Mesenteric fat pad (tissue), 1 donor: Measurements from ENCODE around the gene EMSY. TPM values are rescaled to one million over a fixed set of nuclear protein-coding genes. Genes with fewer than 3 reads are reported as not detected.
"Not testable (repeated sequence)": the region's sequence is repeated elsewhere in the genome, so short reads cannot be mapped to it uniquely, and the experiment has no call there.

Source experiments
- DNase-seq: peaks from one replicate; pipeline ENCODE4 v3.0.0-alpha.2; 2020; ENCODE audit warnings: low spot score
- total RNA-seq: library from RNA; stranded (reverse); fragmentation: NEBNext Ultra II Directional; extraction: Animal tissue kit (Norgen Biotek cat#: 25700); gene quantifications from one replicate; pipeline ENCODE4 v1.2.1, GENCODE V29; 2021
- donor health status: DM: yes; HTN: yes; CAD: no.

The EMSY gene
- total RNA-seq, 1 donor from 2014 or later, result 15.4 TPM

DNA sequence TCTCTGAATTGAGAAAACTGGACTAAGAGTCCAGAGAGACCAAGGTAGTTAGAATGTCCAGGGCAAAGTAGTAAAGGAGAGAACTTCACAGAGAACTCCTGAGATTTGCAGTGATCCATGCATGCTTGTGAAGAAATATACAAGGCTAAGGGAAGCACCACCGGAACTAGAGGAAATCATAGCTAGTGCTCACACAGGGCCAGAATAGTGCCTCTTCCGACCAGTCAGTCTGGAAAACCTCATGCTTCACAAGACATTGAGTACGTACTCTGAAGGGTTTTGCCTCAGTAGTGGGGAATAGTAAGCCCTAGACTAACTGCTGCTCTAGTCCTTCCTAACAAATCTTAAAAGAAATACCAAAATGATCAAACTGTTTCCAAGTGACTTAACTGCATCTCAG is 117.7 kb downstream of the EMSY start:
- DNase-seq, result no peak

DNA sequence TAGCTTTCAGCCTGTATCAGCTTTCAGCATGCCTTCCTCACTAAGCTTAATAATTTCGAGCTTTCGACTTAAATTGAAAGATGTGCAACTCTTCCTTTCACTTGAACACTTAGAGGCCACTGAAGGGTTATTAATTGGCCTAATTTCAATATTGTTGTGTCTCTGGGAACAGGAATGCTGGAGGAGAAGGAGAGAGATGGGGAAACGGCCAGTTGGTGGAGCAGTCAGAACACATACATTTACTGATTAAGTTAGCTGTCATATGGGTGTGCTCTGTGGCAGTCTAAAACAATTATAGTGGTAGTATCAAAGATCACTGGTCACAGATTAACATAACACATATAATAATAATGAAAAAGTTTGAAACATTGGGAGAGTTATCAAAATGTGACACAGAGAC is 119.5 kb downstream of the EMSY start:
- DNase-seq, result no peak

DNA sequence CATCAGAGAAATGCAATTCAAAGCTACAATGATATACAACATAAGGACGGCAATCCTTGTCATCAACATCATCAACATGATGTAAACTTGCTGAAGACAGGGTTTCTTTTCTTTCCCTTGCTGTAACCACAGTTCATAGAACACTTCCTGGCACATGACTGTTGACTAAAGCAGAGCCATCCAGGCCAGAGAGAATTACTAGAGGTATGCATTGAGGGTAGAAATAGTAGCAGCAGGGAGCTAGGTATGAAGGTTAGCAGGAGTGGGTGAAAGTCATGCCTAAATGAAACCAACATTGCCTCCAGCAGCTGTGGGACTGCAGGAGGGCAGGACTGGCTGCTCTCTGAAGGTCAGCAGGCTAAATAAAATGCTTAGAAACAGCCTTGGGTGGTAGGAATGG is 122.0 kb downstream of the EMSY start:
- no peak for DNase-seq

DNA sequence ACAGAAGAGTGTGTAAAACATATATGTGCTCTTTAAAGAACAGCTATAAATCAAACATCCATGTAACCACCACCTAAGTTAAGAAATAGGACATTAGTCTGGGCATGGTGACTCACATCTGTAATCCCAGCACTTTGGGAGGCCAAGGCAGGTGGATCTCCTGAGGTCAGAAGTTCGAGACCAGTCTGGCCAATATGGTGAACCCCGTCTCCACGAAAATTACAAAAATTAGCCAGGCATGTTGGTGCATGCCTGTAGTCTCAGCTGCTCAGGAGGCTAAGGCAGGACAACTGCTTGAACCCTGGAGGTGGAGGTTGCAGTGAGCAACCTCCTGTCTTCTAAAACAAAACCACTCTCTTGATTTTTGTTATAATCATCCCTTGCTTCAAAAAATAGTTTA is 122.4 kb downstream of the EMSY start:
- no peak for DNase-seq

DNA sequence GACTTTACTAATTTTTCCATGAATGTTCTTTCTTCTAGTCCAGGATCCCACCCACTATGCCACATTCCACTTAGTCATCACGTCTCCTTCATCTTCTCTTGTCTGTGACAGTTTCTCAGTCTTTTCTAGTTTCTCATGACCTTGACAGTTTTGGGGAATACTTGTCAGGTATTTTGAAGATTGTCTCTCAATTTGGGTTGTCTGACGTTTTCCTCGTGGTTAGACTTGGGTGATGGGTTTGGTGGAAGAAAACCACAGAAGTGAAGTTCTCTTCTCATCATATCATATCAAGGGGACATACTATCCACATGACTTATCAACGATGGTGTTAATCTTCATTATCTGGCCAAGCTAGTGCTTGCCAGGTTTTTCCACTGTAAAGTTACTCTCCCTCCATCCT is 123.3 kb downstream of the EMSY start:
- DNase-seq, result no peak

DNA sequence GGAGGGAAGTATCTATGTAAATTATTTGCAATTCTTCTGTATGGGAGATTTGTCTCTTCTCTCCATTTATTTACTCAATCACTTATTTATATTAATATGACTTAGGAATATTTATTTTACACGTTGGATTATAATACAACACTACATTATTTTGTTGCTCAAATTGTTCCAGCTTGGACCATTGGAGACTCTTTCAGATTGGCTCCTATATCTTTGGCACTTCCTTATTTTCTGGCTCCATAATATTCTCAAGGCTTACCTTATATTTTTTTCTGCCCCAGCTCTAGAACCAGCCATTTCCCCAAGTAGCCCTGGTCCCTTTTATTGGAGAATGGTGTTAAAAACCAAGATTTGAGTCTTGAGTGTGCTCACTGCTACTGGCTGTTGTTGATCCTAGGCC is 123.8 kb downstream of the EMSY start:
- DNase-seq, result no peak

DNA sequence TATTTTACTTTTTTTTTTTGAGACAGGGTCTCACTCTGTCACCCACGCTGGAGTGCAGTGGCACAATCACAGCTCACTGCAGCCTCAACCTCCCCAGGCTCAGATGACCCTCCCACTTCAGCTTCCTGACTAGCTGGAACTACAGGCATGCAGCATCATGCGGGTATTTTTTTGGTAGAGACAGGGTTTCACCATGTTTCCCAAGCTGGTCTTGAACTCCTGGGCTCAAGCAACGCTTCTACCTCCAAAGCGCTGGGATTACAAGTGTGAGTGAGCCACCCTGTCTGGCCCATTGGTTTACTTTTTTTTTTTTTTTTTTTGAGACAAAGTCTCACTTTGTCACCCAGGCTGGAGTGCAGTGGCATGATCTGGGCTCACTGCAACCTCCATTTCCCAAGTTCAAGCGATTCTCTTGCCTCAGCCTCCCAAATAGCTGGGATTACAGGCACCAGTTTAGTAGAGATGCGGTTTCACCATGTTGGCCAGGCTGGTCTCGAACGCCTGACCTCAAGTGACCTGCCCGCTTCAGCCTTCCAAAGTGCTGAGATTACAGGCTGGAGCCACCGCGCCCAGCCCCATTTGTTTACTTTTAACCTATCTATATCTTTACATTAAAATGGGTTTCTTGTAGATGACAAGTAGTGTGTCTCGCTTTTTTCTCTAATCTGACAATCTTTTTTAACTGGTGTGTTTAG is 127.5 kb downstream of the EMSY start:
- not testable (repeated sequence) for DNase-seq

DNA sequence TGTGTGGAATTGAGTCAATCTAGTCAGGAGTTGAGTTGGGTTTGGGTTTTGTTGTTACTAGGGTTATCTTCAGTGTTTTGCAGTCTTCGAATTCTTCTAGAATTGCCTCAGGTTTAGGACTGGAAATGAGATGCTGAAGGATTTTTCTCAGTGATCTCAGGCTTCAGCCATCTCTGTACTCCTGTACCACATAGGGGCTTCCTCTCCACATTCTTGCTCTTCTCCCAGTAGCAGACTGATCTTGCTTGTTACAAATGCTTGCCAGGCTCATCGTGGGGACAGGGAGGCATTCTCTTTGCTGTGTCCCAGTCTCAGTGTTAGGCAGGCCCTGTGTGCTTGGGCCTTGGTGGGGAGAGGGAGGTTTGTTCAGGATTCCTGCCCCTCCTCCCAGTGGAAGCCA is 129.6 kb downstream of the EMSY start:
- DNase-seq, result no peak

DNA sequence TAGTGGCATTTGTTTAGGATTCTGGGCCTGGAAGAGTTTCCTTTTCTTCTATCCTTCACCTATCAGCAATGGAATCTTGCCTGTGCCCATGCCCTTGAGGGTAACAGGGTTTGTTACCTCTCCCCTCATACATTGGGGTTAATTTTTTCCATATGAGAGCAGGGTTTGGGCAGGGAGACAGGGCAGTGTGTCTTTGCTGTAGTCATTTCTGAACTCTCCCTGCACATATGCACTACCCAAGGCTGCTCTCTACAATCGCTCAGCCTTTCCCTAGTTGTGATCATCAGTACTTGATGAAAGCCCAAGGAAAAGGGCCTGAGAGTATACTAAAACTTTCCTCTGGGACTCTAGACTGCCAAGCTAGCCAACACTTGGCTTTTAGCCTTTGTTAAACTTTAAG is 130.1 kb downstream of the EMSY start:
- DNase-seq, result no peak

DNA sequence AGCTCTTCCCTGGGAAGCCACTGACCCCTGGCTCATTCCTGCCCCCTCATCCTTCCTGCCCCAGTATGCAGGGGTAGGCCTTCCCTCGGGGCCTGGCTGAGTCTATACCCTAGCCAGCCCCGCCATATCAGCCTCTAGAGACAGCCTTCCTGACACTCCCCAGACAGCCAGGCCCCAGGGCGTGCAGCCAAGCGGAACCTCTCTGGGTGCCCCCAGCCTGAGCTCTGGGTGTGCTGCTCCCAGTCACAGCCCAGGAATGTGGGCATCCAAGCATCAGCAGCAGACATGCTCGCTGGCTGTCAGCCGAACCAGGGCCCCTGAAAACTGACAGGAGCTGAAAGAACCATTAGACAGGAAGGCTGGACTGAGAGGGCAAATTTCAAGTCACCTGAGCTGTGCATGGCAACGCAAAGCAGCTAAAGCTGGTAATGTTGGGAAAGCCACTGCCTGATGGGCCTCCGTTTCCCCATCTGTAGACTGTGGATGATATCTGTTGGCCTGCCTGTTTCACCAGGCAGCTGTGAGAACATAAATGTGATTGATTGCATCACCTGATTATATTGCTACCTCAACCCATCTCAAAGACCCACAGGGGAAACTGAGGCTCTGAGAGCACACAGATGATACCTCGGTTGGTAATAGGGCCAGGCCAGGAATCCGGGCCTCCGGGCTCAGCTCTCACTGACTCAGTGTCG is 132.6 kb downstream of the EMSY start:
- no peak for DNase-seq

DNA sequence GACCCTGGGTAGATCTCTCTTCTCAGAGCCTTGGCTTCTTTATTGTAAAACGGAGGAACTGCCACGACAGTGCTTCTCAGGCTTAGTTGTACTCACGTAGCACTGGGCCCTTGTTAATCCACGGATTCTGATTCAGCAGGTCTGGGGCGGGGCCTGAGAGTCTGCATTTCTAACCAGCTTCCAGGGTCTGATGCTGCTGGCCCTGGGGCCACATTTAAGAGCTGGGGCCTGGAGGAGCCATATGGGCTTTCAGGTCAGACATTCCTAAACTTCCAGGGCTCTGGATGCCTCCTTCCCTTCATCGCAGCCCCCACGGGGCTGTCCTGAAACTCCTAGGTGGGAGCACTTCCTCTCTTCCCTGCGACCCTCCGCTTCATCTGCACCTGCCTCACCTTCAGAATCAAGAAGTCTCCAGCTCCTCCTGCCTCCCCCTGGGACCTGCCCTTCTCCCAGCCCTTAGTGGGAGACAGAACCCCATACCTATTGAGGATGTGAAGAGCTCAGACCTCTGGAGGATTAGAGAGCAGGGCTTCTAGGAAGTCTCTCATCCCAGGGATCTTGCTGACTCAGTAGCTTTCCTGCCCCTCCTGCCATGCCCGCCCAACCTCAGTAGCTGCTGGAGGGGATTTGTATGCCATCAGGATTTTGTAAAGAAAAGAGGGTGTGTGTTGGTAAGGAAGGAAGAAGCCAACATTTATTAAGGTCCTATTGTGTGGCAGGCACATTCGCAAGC is 133.3 kb downstream of the EMSY start:
- DNase-seq, result no peak

DNA sequence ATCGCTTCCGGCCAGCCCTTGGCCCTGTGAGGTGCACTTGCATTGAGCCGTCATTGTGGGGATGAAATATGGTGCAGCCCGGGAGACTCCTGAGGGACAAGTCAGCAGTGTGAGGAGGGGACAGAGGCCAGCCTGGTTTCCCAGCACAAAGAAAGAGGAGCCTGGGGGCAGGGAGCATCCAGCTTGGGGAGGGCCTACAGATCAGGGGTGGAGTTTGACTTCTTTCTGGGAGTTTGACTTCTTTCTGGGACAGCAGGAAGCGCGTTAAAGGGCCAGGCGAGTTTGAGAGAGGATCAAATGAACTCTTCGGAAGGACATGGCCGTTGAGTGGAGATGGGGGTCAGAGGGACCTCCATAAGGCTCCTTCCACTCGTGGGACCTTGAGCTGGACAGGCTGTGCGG is 133.8 kb downstream of the EMSY start:
- DNase-seq, result no peak

DNA sequence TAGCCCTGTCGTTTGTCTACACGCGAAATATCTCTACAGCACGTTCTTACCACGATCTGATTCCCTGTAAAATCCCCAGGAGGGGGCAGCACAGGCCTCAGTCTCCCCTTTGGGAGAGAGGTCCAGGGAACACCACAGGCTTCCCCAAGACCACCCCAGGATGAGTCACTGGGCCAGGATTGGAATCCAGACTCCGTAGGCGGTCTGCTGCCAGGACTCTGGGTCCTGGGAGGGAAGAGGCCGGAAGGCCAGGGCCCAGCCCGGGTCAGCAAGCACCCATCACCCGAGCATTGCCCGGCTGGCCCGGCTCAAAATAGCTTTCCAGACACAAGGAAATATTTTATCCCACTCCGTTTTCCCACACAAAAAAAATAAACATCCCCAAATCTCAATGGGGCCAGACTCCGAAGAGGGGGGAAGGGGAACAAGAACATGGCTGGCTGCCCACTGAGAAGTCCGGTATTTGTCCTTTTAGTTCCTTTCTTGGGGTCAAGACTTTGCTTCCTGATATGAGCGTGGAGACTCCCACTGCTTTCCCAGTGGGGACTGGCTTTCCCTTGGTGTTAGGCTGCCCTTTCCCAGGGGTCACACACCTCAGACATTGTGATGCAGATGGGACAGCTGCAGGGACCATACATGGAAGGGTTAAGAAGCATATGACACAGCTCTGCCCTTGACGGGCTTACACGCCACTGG is 134.4 kb downstream of the EMSY start:
- no peak for DNase-seq

DNA sequence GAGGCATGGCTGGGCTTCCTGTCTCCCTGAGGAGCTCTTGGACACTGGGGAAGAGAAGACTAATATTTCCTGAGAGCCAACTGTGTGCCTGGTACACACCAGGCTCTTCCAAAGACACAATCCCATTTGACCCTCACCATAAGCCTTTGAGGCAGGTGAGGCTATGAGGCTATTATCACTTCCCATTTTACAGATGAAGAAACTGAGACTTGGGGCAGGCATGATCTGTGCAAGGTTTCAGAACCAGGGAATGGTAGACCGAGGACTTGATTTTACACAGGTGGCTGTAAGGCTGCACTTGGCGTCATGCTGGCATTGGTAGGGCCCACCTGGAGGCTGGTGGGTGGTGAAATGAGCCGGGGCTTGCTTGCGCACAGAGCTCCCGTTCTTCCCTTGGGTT is 134.9 kb downstream of the EMSY start:
- no peak for DNase-seq

DNA sequence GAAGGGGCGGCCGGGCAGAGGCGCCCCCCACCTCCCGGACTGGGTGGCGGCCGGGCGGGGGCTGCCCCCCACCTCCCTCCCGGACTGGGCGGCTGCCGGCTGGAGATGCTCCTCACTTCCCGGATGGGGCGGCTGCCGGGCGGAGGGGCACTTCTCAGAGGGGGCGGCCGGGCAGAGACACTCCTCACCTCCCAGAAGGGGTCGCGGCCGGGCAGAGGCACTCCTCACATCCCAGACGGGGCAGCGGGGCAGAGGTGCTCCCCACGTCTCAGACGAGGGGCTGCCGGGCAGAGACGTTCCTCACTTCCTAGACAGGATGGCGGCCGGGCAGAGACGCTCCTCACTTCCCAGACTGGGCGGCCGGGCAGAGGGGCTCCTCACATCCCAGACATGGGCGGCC is 137.7 kb downstream of the EMSY start:
- DNase-seq, result not testable (repeated sequence)

DNA sequence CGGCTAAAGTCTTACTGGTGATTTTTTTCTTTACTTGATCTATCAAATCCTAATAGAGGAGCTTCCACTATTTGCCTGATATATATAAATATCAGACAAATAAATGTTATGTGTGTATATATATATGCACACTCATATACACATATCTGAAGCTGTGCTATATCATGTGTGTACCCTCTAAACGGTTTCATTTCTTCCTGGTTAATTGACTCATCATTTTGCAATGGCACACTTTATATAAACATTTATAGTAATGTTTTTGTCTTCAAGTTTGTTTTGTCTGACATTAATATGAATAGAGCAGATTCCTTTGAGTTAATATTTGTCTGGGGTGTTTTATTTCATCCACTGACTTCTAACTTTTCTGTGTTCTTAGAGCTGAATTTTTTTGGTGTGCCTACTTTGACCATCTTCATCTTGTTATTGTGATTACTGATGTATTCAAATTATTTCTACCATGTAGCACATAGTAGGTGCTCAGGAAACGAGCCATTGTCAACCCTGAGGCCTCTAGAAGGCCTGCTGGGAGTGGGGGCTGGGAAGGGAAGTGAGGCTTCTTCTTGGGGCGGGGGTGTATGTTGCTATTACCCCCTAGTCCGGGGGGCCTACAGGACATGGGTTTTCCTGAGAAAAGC is 143.1 kb downstream of the EMSY start:
- no peak for DNase-seq

DNA sequence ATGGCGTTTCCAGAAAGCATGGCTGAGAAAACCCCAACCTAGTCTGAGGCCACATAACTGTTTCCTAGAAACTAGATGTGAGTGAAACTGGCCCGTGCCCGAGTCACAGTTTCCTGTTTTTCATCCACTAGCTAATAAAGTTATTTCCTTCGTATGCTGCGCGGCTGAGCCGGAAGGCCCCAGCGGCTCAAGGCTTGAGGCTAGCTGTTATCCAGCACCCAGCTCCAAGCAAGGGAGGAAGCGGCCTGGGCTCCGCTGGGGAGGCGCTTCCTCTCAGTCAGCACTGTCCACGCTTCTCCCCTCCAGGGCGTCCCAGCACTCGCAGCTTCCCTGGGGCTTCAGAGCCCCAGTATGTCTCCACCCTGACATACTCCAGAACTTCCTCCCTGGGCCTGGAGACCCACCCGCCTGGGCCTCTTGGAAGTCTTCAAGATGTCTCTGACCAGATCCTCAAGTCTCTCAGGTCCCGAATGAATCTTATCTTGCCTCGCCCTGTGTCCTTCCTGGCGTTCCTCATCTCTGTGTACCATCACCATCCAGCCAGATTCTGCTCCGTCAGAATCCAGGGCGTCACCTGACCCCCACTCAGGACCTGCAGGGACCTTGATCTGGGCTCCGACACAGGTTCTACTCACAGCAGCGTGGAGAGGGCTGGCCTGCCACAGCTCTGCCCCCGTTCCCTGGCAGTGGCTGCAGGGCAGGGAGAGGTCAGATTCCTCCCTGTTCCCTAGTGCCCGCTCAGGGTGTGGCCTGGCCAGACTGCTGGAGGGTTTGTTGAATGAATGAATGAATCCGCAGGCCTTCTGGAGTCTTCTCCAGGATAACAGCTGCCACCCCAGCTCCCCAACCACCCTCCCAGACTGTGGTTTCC is 143.9 kb downstream of the EMSY start:
- no peak for DNase-seq

DNA sequence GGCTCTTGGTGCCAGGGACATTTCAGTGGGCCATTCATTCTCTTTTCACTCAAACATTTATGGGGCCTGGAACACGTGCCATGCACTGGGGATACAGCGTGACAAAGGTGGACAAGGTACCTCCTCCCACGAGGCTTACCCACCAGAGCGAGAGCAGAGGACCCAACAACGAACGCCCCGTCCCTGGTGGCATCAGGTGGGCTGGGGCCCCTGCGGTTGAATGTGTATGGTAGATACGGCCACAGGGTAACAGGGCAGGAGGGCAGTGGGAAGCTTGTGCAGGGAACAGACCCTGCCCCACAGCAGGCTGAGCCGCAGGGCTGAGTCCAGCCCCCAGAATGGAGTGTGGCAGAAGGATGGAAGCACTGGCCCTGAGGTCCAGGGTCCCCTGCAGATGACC is 144.7 kb downstream of the EMSY start:
- DNase-seq, result no peak

DNA sequence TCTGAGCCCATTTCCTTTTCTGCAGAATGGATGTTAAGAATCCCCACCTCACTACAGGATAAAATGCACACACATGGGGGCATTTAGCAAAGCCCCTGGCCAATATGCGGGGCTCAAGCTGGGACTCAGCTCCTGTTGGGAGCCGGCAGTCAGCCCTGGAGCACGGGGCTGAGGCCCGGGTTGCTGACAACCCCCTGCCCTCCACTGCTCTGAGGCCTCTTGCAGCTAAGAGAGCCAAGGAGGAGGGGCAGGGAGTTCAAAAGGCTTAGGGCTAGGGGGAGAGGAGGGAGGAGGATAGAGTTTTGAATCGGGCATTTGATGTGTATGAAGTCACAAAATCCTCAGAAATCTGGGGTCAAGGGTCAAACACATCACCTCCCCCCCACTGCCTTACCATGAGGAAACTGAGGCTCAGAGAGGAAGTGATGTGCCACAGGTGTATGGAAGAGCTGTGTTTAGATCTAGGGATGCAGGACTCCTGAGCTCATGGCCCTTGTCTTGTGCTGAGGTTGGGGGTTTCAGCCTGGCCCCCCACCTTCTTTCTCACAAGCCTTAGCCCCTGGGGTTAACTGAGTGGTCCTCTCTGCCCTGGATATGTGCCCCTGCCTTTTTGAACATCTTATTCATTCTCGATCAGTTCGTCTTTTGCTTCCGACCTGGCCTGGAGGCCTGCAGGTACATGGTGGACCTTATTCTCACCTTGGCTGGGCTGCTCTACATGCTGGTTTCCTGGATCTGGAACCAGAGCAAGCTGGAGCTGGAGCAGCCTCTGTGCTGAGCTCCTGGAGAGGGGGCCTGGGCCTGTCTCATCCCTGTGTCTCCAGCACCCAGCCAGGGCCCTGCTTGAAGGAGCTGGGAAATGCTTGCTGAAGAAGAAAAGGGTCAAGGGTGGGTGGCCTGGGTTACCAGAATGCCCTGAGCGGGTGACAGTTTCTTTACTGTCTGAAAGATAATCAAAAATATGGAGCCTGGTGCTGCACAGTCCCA is 145.4 kb downstream of the EMSY start:
- DNase-seq, result no peak
